H9 (cell line): ENCODE results near the gene TCF7L1. TPM values are rescaled to one million over a fixed set of nuclear protein-coding genes. Genes with fewer than 3 reads are reported as not detected.
A peak's percentile ranks its signal among the peaks of the same experiment; 100 is the strongest.

Experiments
- DNase-seq: peaks from one replicate; pipeline ENCODE4 v3.0.0-alpha.2; 2017
- H2AFZ ChIP-seq: one replicate; pipeline ENCODE4 v1.6.1; 2013; ENCODE audit warnings: mild to moderate bottlenecking, low read length, control low read depth, moderate library complexity
- H2AK5ac ChIP-seq: 2 replicates; pipeline ENCODE4 v1.6.1; 2013; ENCODE audit warnings: low read length, control low read depth, mixed read lengths; ENCODE audit not compliant: insufficient read length
- H2BK120ac ChIP-seq: one replicate; pipeline ENCODE4 v1.6.1; 2013; ENCODE audit warnings: low read depth, mild to moderate bottlenecking, low read length, control low read depth, inconsistent platforms; ENCODE audit not compliant: poor library complexity, severe bottlenecking
- H2BK12ac ChIP-seq: 2 replicates; pipeline ENCODE4 v1.6.1; 2013; ENCODE audit warnings: low read length, control low read depth, mixed read lengths, low read depth; ENCODE audit not compliant: insufficient read length
- H2BK15ac ChIP-seq: 2 replicates; pipeline ENCODE4 v1.6.1; 2013; ENCODE audit warnings: low read depth, low read length, control low read depth
- H2BK20ac ChIP-seq: one replicate; pipeline ENCODE4 v1.6.1; 2013; ENCODE audit warnings: low read depth, mild to moderate bottlenecking, low read length, control low read depth, inconsistent platforms; ENCODE audit not compliant: poor library complexity, severe bottlenecking
- H2BK5ac ChIP-seq: 2 replicates; pipeline ENCODE4 v1.6.1; 2013; ENCODE audit warnings: low read length, control low read depth, mixed read lengths; ENCODE audit not compliant: insufficient read length
- H3K14ac ChIP-seq: 2 replicates; pipeline ENCODE4 v1.6.1; 2013; ENCODE audit warnings: low read length, control low read depth; ENCODE audit not compliant: insufficient read depth
- H3K18ac ChIP-seq: 2 replicates; pipeline ENCODE4 v1.6.1; 2013; ENCODE audit warnings: low read depth, mild to moderate bottlenecking, mixed read lengths, low read length, control low read depth; ENCODE audit not compliant: insufficient read length
- H3K23ac ChIP-seq: 2 replicates; pipeline ENCODE4 v1.6.1; 2013; ENCODE audit warnings: low read length, control low read depth, mixed read lengths, low read depth; ENCODE audit not compliant: insufficient read length
- H3K23me2 ChIP-seq: 2 replicates; pipeline ENCODE4 v1.6.1; 2013; ENCODE audit warnings: low read depth, mild to moderate bottlenecking, mixed read lengths, low read length, control low read depth; ENCODE audit not compliant: insufficient read length, poor library complexity, severe bottlenecking
- H3K27ac ChIP-seq: 2 replicates; pipeline ENCODE4 v1.5.1; 2013; ENCODE audit warnings: low read length, control low read depth, mixed read lengths, low read depth; ENCODE audit not compliant: insufficient read length
- H3K27me3 ChIP-seq: 2 replicates; pipeline ENCODE4 v1.6.1; 2013; ENCODE audit warnings: low read length, control low read depth, inconsistent platforms; ENCODE audit not compliant: insufficient read depth
- H3K4ac ChIP-seq: 2 replicates; pipeline ENCODE4 v1.6.1; 2013; ENCODE audit warnings: low read depth, mild to moderate bottlenecking, control low read depth, inconsistent platforms, low read length, moderate library complexity
- H3K4me1 ChIP-seq: 2 replicates; pipeline ENCODE4 v1.6.1; 2013; ENCODE audit warnings: low read length, control low read depth, inconsistent platforms; ENCODE audit not compliant: insufficient read depth
- H3K4me2 ChIP-seq: 2 replicates; pipeline ENCODE4 v1.6.1; 2013; ENCODE audit warnings: low read length, control low read depth, mixed read lengths; ENCODE audit not compliant: insufficient read length, insufficient read depth
- H3K56ac ChIP-seq: 2 replicates; pipeline ENCODE4 v1.6.1; 2013; ENCODE audit warnings: low read depth, mild to moderate bottlenecking, mixed read lengths, low read length, control low read depth; ENCODE audit not compliant: insufficient read length
- H3K79me1 ChIP-seq: 2 replicates; pipeline ENCODE4 v1.6.1; 2013; ENCODE audit warnings: low read depth, mild to moderate bottlenecking, moderate library complexity, low read length, control low read depth, inconsistent platforms; ENCODE audit not compliant: insufficient read depth, poor library complexity, severe bottlenecking
- H3K79me2 ChIP-seq: 2 replicates; pipeline ENCODE4 v1.6.1; 2013; ENCODE audit warnings: low read length, control low read depth, inconsistent platforms; ENCODE audit not compliant: insufficient read depth
- H3K9ac ChIP-seq: 2 replicates; pipeline ENCODE4 v1.6.1; 2013; ENCODE audit warnings: low read length, control low read depth, mixed read lengths; ENCODE audit not compliant: insufficient read length; ENCODE audit errors: extremely low read depth
- H3K9me3 ChIP-seq: one replicate; pipeline ENCODE4 v1.6.1; 2013; ENCODE audit warnings: low read depth, low read length, inconsistent platforms; ENCODE audit not compliant: control insufficient read depth
- H3T11ph ChIP-seq: one replicate; pipeline ENCODE4 v1.6.1; 2013; ENCODE audit warnings: mild to moderate bottlenecking, low read length, control low read depth, inconsistent platforms
- H4K20me1 ChIP-seq: one replicate; pipeline ENCODE4 v1.6.1; 2013; ENCODE audit not compliant: control insufficient read depth, insufficient read length, insufficient read depth
- H4K5ac ChIP-seq: 2 replicates; pipeline ENCODE4 v1.6.1; 2013; ENCODE audit warnings: low read depth, mild to moderate bottlenecking, mixed read lengths, low read length, control low read depth; ENCODE audit not compliant: insufficient read length
- H4K8ac ChIP-seq: replicated peaks from 2 replicates; pipeline ENCODE4 v1.6.1; 2013; ENCODE audit warnings: low read length, control low read depth, mixed read lengths, low read depth; ENCODE audit not compliant: insufficient read length
- H4K91ac ChIP-seq: 2 replicates; pipeline ENCODE4 v1.6.1; 2013; ENCODE audit warnings: low read depth, mild to moderate bottlenecking, moderate library complexity, mixed read lengths, low read length, control low read depth; ENCODE audit not compliant: insufficient read length
- H3K27ac Mint-ChIP-seq, 3 experiments: 2 replicates in 2 of 3; 3 replicates in 1 of 3; pipeline ENCODE4 v1.8.0; 2020 to 2021; ENCODE audit warnings: mixed read lengths in 3 of 3, mild to moderate bottlenecking in 1 of 3, moderate library complexity in 1 of 3
- H3K27me3 Mint-ChIP-seq: 2 replicates; pipeline ENCODE4 v1.8.0; 2021; ENCODE audit warnings: low read depth, mild to moderate bottlenecking, moderate library complexity, mixed read lengths
- H3K36me3 Mint-ChIP-seq, 3 experiments: 2 replicates in 2 of 3; 3 replicates in 1 of 3; pipeline ENCODE4 v1.8.0; 2020 to 2021; ENCODE audit warnings: low read depth in 3 of 3, mixed read lengths in 3 of 3; ENCODE audit not compliant: insufficient read depth in 1 of 3
- H3K4me1 Mint-ChIP-seq, 2 experiments: 2 replicates each; pipeline ENCODE4 v1.8.0; 2020; ENCODE audit warnings: mixed read lengths in 2 of 2
- H3K4me3 Mint-ChIP-seq, 2 experiments: 2 replicates in 1 of 2; 3 replicates in 1 of 2; pipeline ENCODE4 v1.8.0; 2020 to 2021; ENCODE audit warnings: mild to moderate bottlenecking in 2 of 2, mixed read lengths in 2 of 2, moderate library complexity in 1 of 2
- H3K9me3 Mint-ChIP-seq, 2 experiments: 2 replicates in 1 of 2; 3 replicates in 1 of 2; pipeline ENCODE4 v1.8.0; 2020; ENCODE audit warnings: mild to moderate bottlenecking in 2 of 2, mixed read lengths in 2 of 2, moderate library complexity in 1 of 2
- WGBS: extraction: QIAGEN DNeasy Blood & Tissue Kit; methylation state at CpG from one replicate; pipeline ENCODE4 v1.1.7; 2013; ENCODE audit warnings: missing lambda C conversion rate, low lambda C conversion rate, mixed read lengths; ENCODE audit not compliant: insufficient read length; ENCODE audit errors: extremely low coverage; 5-methylcytosine and 5-hydroxymethylcytosine counted together
- total RNA-seq: library from RNA; stranded (reverse); gene quantifications from 2 replicates; pipeline ENCODE4 v1.2.1, GENCODE V29; 2021
- TF ChIP-seq, protein P1 (sequence below): fragments of 200-600 bp; sonication (generic); conservative IDR thresholded peaks from 3 replicates; pipeline ENCODE4 v1.8.0; 2021; ENCODE audit warnings: antibody characterized with exemption, mild to moderate bottlenecking

TCF7L1 gene
- total RNA-seq, 1 experiment from 2014 or later, result 112 TPM

DNA sequence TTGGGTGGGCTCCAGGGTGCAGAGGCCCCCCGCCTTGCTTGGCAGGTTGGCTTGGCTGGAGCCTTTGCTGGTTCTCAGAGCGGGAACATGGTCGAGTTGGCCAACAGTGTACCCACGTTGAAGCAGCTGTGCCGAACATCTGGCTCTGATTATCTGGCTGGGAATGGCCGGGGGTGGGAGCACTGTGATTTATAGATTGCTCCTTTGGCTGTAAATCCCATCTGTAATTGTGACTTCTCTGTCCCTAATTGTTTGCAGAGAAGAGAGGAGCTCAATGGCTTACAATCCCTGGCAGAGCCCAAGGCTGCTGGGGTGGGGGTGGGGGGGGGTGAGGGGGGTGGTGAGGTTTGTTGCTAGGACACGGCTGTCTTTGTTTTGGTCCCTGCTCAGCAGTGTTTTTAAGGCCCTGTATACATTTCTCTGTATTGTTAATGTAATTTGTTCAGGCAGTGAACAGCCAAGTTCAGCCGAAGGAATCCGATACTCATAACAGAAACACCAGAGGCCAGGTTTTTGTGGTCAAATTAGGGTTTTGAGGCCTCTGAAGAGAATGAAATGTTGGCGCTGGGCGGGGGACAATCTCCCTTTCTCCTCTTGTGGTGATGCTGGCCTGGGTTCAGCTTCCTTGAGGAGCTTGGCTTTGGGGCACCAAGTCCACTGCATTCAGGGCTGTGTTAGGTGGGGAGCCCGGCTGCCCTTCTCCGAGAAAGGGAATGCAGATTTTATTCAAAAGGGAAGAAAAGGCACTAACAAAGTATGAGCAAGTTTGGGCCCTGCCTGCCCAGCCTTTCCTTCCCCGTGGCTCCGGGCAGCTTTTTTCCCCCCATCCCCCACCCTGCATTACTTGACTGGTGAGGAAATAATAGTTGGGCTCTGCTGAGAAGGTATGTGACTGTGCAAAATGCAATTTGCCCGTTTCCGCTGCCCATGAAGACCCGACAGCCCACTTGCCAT is 82.5 kb downstream of the TCF7L1 start:
- peak overlapping the region; percentile 62 for H4K91ac ChIP-seq
- no peak overlapping the region for H3T11ph ChIP-seq
- H3K23me2 ChIP-seq, result no peaks in the 10 kb centered on the region
- Mint-ChIP-seq H3K4me3 (peak overlapping the region in 1 of 2 experiments; percentile 61; a peak in 4 of 5 replicates), H3K4me1 (peaks cover 64 to 71% of the 10 kb centered on the region in 2 experiments), H3K27me3 (no peaks in the 10 kb centered on the region), H3K9me3 (no peaks in the 10 kb centered on the region), H3K36me3 (peaks cover 0 to 7% (median 0%) of the 10 kb centered on the region in 3 experiments; a peak in 3 of 7 replicates), H3K27ac (peak overlapping the region; percentile 95 to 97 (median 95))
- H3K9me3 ChIP-seq, result no peaks in the 10 kb centered on the region
- H3K56ac ChIP-seq, result no peak overlapping the region
- H2BK15ac ChIP-seq, result no peak overlapping the region
- no peak overlapping the region for H2AFZ ChIP-seq
- TF ChIP-seq, protein P1, sequence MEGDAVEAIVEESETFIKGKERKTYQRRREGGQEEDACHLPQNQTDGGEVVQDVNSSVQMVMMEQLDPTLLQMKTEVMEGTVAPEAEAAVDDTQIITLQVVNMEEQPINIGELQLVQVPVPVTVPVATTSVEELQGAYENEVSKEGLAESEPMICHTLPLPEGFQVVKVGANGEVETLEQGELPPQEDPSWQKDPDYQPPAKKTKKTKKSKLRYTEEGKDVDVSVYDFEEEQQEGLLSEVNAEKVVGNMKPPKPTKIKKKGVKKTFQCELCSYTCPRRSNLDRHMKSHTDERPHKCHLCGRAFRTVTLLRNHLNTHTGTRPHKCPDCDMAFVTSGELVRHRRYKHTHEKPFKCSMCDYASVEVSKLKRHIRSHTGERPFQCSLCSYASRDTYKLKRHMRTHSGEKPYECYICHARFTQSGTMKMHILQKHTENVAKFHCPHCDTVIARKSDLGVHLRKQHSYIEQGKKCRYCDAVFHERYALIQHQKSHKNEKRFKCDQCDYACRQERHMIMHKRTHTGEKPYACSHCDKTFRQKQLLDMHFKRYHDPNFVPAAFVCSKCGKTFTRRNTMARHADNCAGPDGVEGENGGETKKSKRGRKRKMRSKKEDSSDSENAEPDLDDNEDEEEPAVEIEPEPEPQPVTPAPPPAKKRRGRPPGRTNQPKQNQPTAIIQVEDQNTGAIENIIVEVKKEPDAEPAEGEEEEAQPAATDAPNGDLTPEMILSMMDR, result peak; percentile 8; the same call in 1 of the 3 replicates
- no peaks in the 10 kb centered on the region for H4K20me1 ChIP-seq
- no peaks in the 10 kb centered on the region for H3K79me1 ChIP-seq
- no CpG with 5 or more reads among the region's 18 CpGs for WGBS
- H3K9ac ChIP-seq, result no peak overlapping the region
- H2BK120ac ChIP-seq, result peak overlapping the region; percentile 94
- peak overlapping the region; percentile 23 for H3K4me2 ChIP-seq
- H2BK20ac ChIP-seq, result no peak overlapping the region
- peak overlapping the region; percentile 93 for H3K18ac ChIP-seq
- no peak overlapping the region for H4K8ac ChIP-seq
- no peak overlapping the region for H2AK5ac ChIP-seq
- no peaks in the 10 kb centered on the region for H3K27me3 ChIP-seq
- no peak overlapping the region for H3K4ac ChIP-seq
- no peak overlapping the region for H2BK5ac ChIP-seq
- H3K27ac ChIP-seq, result peak overlapping the region; percentile 60
- peaks cover 34% of the 10 kb centered on the region for H3K4me1 ChIP-seq
- H4K5ac ChIP-seq, result no peak overlapping the region
- peak overlapping the region; percentile 53 for H2BK12ac ChIP-seq
- H3K14ac ChIP-seq, result peak overlapping the region; percentile 87
- peaks cover 18% of the 10 kb centered on the region; the same call in 1 of the 2 replicates for H3K79me2 ChIP-seq
- H3K23ac ChIP-seq, result no peak overlapping the region
- DNase-seq, result no peak
